Left cardiac atrium (tissue), 4 donors: ENCODE results near the gene NRDC. TPM values are rescaled to one million over a fixed set of nuclear protein-coding genes. Genes with fewer than 3 reads are reported as not detected.

Experiments
- ATAC-seq, 2 donors: fragments of 200-7000 bp; cut with Tn5 transposase; one replicate each; pipeline ENCODE4 v1.9.1; 2020; ENCODE audit warnings: mild to moderate bottlenecking in 2 of 2, moderate library complexity in 2 of 2
- DNase-seq: peaks from one replicate; pipeline ENCODE4 v3.0.0-alpha.2; 2020
- intact Hi-C, 2 donors: fragments of 100-400 bp; cut with DNase I; formaldehyde crosslinking; loops; one replicate each; pipeline versions ENCODE4 v1.14.1 to v1.15.1; 2022 to 2023
- microRNA-seq, 2 donors: library from miRNA; unstranded; fragments of <30 nt; microRNA quantifications; one replicate each; pipeline ENCODE4 v1.2.0, GENCODE V29; 2020
- total RNA-seq, 2 donors: library from RNA; stranded (reverse); fragmentation: NEBNext Ultra II Directional; extraction: Animal tissue kit (Norgen Biotek cat#: 25700); gene quantifications; one replicate each; pipeline ENCODE4 v1.2.1, GENCODE V29; 2021
- donor health status: DM: no; HTN: yes; CAD: no.
- donor health status: DM: no; HTN: yes; CAD: no; lungs with severe emphysema.
- donor health status: DM: yes; HTN: yes; CAD: no.
- donor health status: Dilated cardiomyopathy.

Gene NRDC
- total RNA-seq, 2 donors from 2014 or later: 120 to 136 TPM

DNA sequence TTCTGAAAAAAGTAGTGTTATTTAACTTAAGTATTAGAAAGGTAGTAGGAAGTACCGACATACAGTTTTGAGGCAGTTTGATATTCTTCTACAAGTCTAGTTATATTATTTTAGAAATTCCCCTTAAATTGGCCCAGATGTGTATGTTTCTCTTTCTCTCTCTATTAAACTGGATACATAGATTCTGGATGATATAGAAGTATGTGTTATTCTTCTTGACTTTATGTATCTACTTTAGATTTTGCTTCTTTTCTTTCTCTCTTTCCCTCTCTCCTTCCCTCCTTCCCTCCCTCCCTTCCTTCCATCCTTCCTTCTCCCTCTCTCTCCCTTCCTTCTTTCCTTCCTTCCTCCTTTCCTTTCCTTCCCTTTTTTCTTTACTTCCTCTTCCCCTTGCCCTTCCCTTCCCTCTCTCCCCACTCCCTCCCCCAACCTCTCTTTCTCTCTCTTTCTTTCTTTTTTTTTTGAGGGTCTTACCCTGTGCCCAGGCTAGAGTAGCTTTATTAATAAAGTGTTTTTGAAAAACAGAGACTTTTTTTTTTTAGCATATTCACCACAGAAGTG, 137.3 kb downstream of the NRDC start:
- intact Hi-C loops: no loop called here
- ATAC-seq (no peak), DNase-seq (no peak)

GRCh38 chr1:51740652-51741051, 137.9 kb downstream of the NRDC start:
- DNase-seq: no peak
- intact Hi-C loops: no loop called here
- no peak for ATAC-seq

Small RNA genes within 50 kb of the gene (microRNA-seq; reads per million reads assigned to microRNA genes)
- 0 reads per million in 2 donors for gene MIR761

Other genes starting within 250 kb of the NRDC start
- not detected for gene RAB3B, start 112.0 kb upstream of the NRDC start, total RNA-seq
- gene KTI12, start 155.1 kb upstream of the NRDC start, total RNA-seq: 1 to 10 TPM; 3.9 to 5.4 TPM
- gene TXNDC12, start 176.5 kb upstream of the NRDC start, total RNA-seq: 10 to 100 TPM; 29.9 to 38.7 TPM
- 10 to 100 TPM; 28.7 to 36.3 TPM for gene BTF3L4, start 177.6 kb upstream of the NRDC start, total RNA-seq